Activated CD8-positive, alpha-beta memory T cell treated with anti-CD3 and anti-CD28 coated beads, Interleukin-2, amount 10 ng/mL, durations not matched to agents 7 days and 5 days (primary cell): ENCODE results near the gene KRT86. TPM values are rescaled to one million over a fixed set of nuclear protein-coding genes. Genes with fewer than 3 reads are reported as not detected.
"Not testable (repeated sequence)": the region's sequence is repeated elsewhere in the genome, so short reads cannot be mapped to it uniquely, and the experiment has no call there.

Source experiments
- ATAC-seq: fragments of 150-1000 bp; cut with Tn5 transposase; one replicate; pipeline ENCODE4 v1.10.0; 2021; ENCODE audit warnings: moderate library complexity
- CTCF ChIA-PET: fragments of 350-600 bp; sonication (Branson Sonifier 250); formaldehyde crosslinking; loops from one replicate; lab custom pipeline; 2021; ENCODE audit warnings: antibody characterized with exemption; lab: Charles Lee
- DNase-seq: peaks from one replicate; pipeline ENCODE4 v3.0.0-alpha.2; 2020
- H3K27ac Mint-ChIP-seq: one replicate; pipeline ENCODE4 v1.8.0; 2021; ENCODE audit warnings: mild to moderate bottlenecking, mixed read lengths
- H3K27me3 Mint-ChIP-seq: one replicate; pipeline ENCODE4 v1.8.0; 2021; ENCODE audit warnings: mixed read lengths
- H3K36me3 Mint-ChIP-seq: one replicate; pipeline ENCODE4 v1.8.0; 2021; ENCODE audit warnings: mild to moderate bottlenecking, mixed read lengths
- H3K4me1 Mint-ChIP-seq: one replicate; pipeline ENCODE4 v1.8.0; 2021; ENCODE audit warnings: mixed read lengths
- H3K4me3 Mint-ChIP-seq: one replicate; pipeline ENCODE4 v1.8.0; 2021; ENCODE audit warnings: mild to moderate bottlenecking, moderate library complexity, mixed read lengths
- H3K9me3 Mint-ChIP-seq: one replicate; pipeline ENCODE4 v1.8.0; 2022; ENCODE audit warnings: low read depth, mixed read lengths
- total RNA-seq, 2 experiments: library from RNA; stranded (reverse); gene quantifications; one replicate each; pipeline ENCODE4 v1.2.3, GENCODE V29; 2021

KRT86 gene
- total RNA-seq, 2 experiments from 2014 or later, result 0.18 to 1.2 TPM

DNA sequence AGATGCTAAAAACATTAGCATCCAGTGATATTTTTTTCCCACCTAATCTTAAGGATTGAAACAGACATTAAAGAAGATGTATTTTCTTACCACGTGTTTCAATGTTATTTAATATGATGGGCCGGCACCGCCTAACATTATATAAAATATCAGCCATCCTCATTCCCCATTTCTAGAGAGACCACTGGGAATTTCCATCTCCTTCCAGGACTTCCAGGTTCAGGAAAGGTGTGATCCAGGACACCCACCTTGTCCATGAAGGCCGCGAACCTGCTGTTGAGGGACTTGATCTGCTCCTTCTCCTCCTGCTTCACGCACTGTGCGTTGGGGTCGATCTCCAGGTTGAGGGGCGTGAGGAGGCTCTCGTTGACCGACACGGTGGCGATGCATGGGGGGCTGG lies 16.5 kb upstream of the KRT86 start:
- not testable (repeated sequence) for ATAC-seq, H3K36me3 Mint-ChIP-seq, H3K4me3 Mint-ChIP-seq, H3K9me3 Mint-ChIP-seq, DNase-seq, H3K27ac Mint-ChIP-seq
- H3K27me3 Mint-ChIP-seq, result peaks cover 74% of the 10 kb centered on the region
- H3K4me1 Mint-ChIP-seq, result peaks cover 17% of the 10 kb centered on the region
- CTCF ChIA-PET, result interaction anchor here (1.7 kb wide), 1 partner anchor 22 kb away, joined by 10 read pairs; no protein-coding TSS in a partner anchor

DNA sequence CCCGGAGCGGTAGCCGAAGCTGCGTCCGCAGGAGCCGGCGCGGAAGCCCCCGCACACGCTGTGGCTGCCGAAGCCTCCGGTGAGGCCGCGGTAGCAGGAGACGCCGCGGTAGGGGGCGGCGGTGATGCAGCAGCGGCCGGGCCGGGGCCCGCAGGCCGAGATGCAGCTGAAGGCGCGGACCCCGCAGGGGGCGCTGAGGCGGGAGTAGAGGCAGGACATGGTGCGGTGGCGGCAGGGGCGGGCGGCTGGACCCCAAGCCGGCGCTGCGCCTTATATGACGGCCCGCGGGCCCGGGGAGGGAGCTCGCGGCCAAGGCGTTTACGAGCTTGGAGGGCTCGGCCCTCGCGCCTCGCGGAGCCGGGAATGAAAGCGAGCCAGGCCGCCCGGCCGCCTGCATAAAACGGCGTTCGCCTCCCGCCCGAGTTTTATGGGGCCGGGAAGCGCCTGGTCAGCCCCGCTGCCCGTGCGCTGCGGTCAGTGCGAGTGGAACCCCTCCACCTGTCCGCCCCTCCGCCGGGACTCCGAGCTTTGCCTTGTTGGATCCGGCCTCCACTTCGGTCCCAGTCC lies 16.0 kb upstream of the KRT86 start:
- Mint-ChIP-seq H3K4me1 (peaks cover 13% of the 10 kb centered on the region), H3K36me3 (no peaks in the 10 kb centered on the region), H3K9me3 (no peaks in the 10 kb centered on the region), H3K4me3 (no peak overlapping the region), H3K27ac (no peak overlapping the region), H3K27me3 (peaks cover 71% of the 10 kb centered on the region)
- DNase-seq, result no peak
- ATAC-seq, result peak; percentile 23
- CTCF ChIA-PET, result interaction anchor here (1.2 to 1.7 kb wide), 3 partner anchors 14 to 37 kb away, joined by 4 to 10 read pairs (median 5); no protein-coding TSS in a partner anchor

- H3K27me3 Mint-ChIP-seq, result peaks cover 70% of the 10 kb centered on the region
- CTCF ChIA-PET, result interaction anchor here (1.0 to 1.6 kb wide), 3 partner anchors 13 to 721 kb away, joined by 3 to 4 read pairs (median 4); no protein-coding TSS in a partner anchor
- H3K9me3 Mint-ChIP-seq, result no peaks in the 10 kb centered on the region
- DNase-seq (no peak), ATAC-seq (no peak)
- H3K36me3 Mint-ChIP-seq, result no peaks in the 10 kb centered on the region
- no peak overlapping the region for H3K27ac Mint-ChIP-seq
- H3K4me1 Mint-ChIP-seq, result peaks cover 13% of the 10 kb centered on the region
- H3K4me3 Mint-ChIP-seq, result no peak overlapping the region
These were observed 14.7 kb upstream of the KRT86 start for GRCh38 chr12:52259657-52260243.

DNA sequence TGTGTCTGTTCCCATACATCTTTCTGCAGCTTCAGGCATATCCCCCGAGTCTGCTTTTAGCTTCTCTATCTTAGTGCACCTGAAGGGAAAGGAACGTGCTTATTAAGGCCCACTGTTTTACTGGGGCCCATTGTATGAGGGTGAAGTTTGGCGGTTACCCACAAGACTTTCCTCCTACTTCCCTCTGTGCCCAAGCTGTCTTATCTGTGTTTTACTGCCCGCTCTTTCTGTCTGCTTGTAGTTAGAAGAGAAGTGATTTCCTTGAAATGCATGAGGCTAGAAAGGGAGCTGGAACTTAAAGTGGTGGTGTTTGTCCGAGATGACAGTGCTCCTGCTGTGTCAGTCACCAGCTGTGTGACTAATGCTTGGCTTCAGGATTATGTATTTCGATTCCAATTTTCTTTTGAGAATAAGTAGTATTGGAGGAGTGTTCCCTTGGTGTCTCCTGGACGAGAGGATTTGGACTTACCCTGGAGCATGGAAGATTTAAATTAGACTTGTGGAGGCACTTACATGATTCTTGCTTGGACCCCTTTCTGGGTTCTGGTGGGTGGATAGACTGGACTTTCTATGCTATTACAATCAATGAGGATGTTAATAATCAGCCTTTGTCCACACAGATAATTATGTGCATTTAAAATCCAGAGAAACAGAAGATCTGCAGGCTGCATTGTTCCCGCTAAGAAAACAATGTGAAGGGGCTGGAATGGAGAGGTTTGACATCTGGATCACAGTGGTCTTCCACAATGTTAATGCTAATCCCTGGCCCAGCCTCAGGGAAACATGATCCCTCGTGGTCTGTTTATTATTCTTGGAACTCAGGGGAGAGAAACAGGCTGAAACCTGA lies 13.9 kb upstream of the KRT86 start:
- no peaks in the 10 kb centered on the region for H3K36me3 Mint-ChIP-seq
- H3K27ac Mint-ChIP-seq, result no peak overlapping the region
- H3K9me3 Mint-ChIP-seq, result no peaks in the 10 kb centered on the region
- H3K27me3 Mint-ChIP-seq, result peaks cover 62% of the 10 kb centered on the region
- H3K4me3 Mint-ChIP-seq, result no peak overlapping the region
- no peak for ATAC-seq
- H3K4me1 Mint-ChIP-seq, result peaks cover 13% of the 10 kb centered on the region
- CTCF ChIA-PET, result interaction anchor here (1.0 to 1.3 kb wide), 2 partner anchors 14 to 720 kb away, joined by 3 to 4 read pairs; no protein-coding TSS in a partner anchor
- DNase-seq, result no peak

DNA sequence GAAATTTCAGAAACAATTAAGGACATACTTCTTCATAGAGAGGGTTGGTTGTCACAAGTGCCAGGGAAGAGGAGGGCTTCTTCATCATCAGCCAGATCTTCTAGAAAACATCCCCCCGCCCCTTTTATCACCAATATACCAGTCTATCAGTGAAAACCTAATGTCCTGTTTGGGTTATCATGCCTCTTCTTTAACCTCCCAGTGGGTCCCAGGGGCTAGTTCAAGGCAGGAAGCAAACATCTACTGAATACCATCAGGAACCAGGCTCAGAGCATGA lies 13.3 kb upstream of the KRT86 start:
- no peak overlapping the region for H3K27ac Mint-ChIP-seq
- peaks cover 13% of the 10 kb centered on the region for H3K4me1 Mint-ChIP-seq
- DNase-seq, result no peak
- H3K27me3 Mint-ChIP-seq, result peaks cover 57% of the 10 kb centered on the region
- H3K4me3 Mint-ChIP-seq, result no peak overlapping the region
- no peaks in the 10 kb centered on the region for H3K9me3 Mint-ChIP-seq
- ATAC-seq, result no peak
- CTCF ChIA-PET, result no interaction called here
- no peaks in the 10 kb centered on the region for H3K36me3 Mint-ChIP-seq

DNA sequence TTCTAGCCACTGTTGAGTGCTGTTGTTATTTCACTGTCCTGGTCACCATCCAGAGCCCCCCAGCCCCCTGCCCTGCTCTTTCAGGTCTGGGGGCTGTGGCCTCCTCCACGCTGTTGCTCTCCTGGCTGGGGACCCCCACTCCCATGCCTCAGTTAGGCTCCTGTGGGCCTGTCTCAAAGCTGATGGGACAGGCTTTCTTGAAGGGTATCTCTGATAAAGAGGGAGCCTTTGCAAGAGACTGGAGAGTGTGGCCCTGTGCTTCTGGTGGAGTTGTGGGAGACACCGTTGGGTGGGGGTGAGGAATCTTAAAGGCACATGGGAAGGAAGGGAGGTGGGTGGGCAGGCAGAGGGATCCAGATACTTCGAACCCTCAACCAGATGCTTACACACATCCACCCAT lies 12.2 kb upstream of the KRT86 start:
- Mint-ChIP-seq H3K27ac (no peak overlapping the region), H3K9me3 (no peaks in the 10 kb centered on the region), H3K4me3 (no peak overlapping the region), H3K36me3 (no peaks in the 10 kb centered on the region), H3K4me1 (peaks cover 13% of the 10 kb centered on the region), H3K27me3 (peaks cover 48% of the 10 kb centered on the region)
- CTCF ChIA-PET, result interaction anchor here (1.2 kb wide), 1 partner anchor 66 kb away, joined by 3 read pairs; no protein-coding TSS in a partner anchor
- DNase-seq (no peak), ATAC-seq (no peak)

- H3K9me3 Mint-ChIP-seq, result no peaks in the 10 kb centered on the region
- ATAC-seq, result no peak
- no peak for DNase-seq
- no peak overlapping the region for H3K4me3 Mint-ChIP-seq
- H3K4me1 Mint-ChIP-seq, result peaks cover 13% of the 10 kb centered on the region
- peaks cover 45% of the 10 kb centered on the region for H3K27me3 Mint-ChIP-seq
- H3K27ac Mint-ChIP-seq, result no peak overlapping the region
- no peaks in the 10 kb centered on the region for H3K36me3 Mint-ChIP-seq
- CTCF ChIA-PET, result interaction anchor here (0.9 to 8.3 kb wide), 5 partner anchors 12 to 44 kb away, joined by 3 to 74 read pairs (median 3); no protein-coding TSS in a partner anchor
These were observed 10.5 kb upstream of the KRT86 start for GRCh38 chr12:52263761-52264434.

- Mint-ChIP-seq H3K4me1 (peaks cover 13% of the 10 kb centered on the region), H3K36me3 (no peaks in the 10 kb centered on the region), H3K4me3 (no peak overlapping the region), H3K27ac (no peak overlapping the region), H3K27me3 (peaks cover 43% of the 10 kb centered on the region), H3K9me3 (no peaks in the 10 kb centered on the region)
- CTCF ChIA-PET, result interaction anchor here (0.9 to 8.3 kb wide), 3 partner anchors 13 to 19 kb away, joined by 3 to 74 read pairs (median 9); no protein-coding TSS in a partner anchor
- DNase-seq, result no peak
- no peak for ATAC-seq
These were observed 10.0 kb upstream of the KRT86 start for GRCh38 chr12:52264435-52264825.

- H3K27ac Mint-ChIP-seq, result no peak overlapping the region
- peaks cover 36% of the 10 kb centered on the region for H3K27me3 Mint-ChIP-seq
- no peak overlapping the region for H3K4me3 Mint-ChIP-seq
- CTCF ChIA-PET, result interaction anchor here (0.9 to 8.3 kb wide), 4 partner anchors 13 to 45 kb away, joined by 3 to 74 read pairs (median 6); no protein-coding TSS in a partner anchor
- no peak for ATAC-seq
- no peaks in the 10 kb centered on the region for H3K36me3 Mint-ChIP-seq
- no peaks in the 10 kb centered on the region for H3K9me3 Mint-ChIP-seq
- DNase-seq, result no peak
- no peaks in the 10 kb centered on the region for H3K4me1 Mint-ChIP-seq
These were observed 7.9 kb upstream of the KRT86 start for GRCh38 chr12:52266514-52266913.

DNA sequence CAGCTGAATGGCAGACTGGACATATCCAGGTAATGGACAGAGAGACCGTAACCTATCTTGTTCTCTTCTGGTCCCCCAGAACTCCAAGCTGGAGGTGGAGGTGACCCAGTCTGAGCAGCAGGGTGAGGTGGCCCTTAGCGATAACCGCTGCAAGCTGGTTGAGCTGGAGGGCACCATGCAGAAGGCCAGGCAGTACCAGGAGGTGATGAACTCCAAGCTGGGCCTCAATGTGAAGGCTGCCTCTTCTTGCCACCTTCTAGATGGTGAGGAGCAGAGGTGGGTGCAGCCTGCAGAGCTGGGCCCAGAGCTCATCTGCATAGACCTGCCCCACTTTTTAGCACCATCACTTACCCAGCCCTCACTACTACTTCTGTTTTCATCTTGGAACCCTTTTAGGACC lies 7.2 kb upstream of the KRT86 start:
- DNase-seq (no peak), ATAC-seq (no peak)
- H3K36me3 Mint-ChIP-seq, result no peaks in the 10 kb centered on the region
- CTCF ChIA-PET, result interaction anchor here (1.1 to 8.3 kb wide), 2 partner anchors 12 to 15 kb away, joined by 3 to 74 read pairs; no protein-coding TSS in a partner anchor
- no peak overlapping the region for H3K27ac Mint-ChIP-seq
- H3K27me3 Mint-ChIP-seq, result peaks cover 34% of the 10 kb centered on the region
- H3K4me3 Mint-ChIP-seq, result no peak overlapping the region
- H3K9me3 Mint-ChIP-seq, result no peaks in the 10 kb centered on the region
- H3K4me1 Mint-ChIP-seq, result no peaks in the 10 kb centered on the region

DNA sequence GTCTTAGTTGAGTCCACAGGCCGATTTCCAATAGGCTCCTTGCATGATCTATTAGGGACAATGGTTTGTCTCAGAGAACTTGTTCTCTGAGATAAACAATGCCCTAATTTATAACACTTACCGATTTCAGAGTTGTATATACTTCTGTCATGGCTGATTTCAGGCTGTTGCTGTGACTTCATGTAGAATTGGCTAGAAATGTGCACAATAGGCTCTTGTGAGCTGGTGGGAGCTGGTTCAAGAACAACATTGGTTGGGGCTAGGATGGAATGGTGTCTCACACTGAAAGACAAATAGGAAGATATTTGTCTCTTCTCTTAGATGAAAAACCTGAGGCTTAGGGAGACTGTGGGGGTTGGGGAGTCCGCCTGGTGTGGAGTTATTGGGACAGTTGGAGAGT lies 6.7 kb upstream of the KRT86 start:
- DNase-seq (no peak), ATAC-seq (no peak)
- H3K27ac Mint-ChIP-seq, result no peak overlapping the region
- H3K9me3 Mint-ChIP-seq, result no peaks in the 10 kb centered on the region
- CTCF ChIA-PET, result interaction anchor here (8.3 kb wide), 1 partner anchor 12 kb away, joined by 74 read pairs; no protein-coding TSS in a partner anchor
- peaks cover 34% of the 10 kb centered on the region for H3K27me3 Mint-ChIP-seq
- H3K4me1 Mint-ChIP-seq, result no peaks in the 10 kb centered on the region
- H3K36me3 Mint-ChIP-seq, result no peaks in the 10 kb centered on the region
- no peak overlapping the region for H3K4me3 Mint-ChIP-seq

- ATAC-seq, result no peak
- Mint-ChIP-seq H3K9me3 (no peaks in the 10 kb centered on the region), H3K27ac (no peak overlapping the region), H3K27me3 (peaks cover 37% of the 10 kb centered on the region), H3K36me3 (no peaks in the 10 kb centered on the region), H3K4me3 (no peak overlapping the region), H3K4me1 (no peaks in the 10 kb centered on the region)
- CTCF ChIA-PET, result interaction anchor here (1.3 to 8.3 kb wide), 2 partner anchors 11 to 17 kb away, joined by 3 to 74 read pairs; no protein-coding TSS in a partner anchor
- no peak for DNase-seq
These were observed 6.2 kb upstream of the KRT86 start for GRCh38 chr12:52268212-52268611.
